Measurements from ENCODE around the gene NBAS. TPM values are rescaled to one million over a fixed set of nuclear protein-coding genes. Genes with fewer than 3 reads are reported as not detected.

NBAS gene
- total RNA-seq, 1 experiment from 2014 or later: 32.5 TPM

- H3K4ac ChIP-seq (ENCODE audit: low read depth, low read length): no peak overlapping the region
- H2BK15ac ChIP-seq (ENCODE audit: low read depth, low read length): no peak overlapping the region
- H4K20me1 ChIP-seq (ENCODE audit: control insufficient read depth, insufficient read depth, insufficient read length): no peaks in the 10 kb centered on the region
- no peak overlapping the region for H2BK120ac ChIP-seq (ENCODE audit: low read depth, low read length, poor library complexity, severe bottlenecking)
- no peak overlapping the region for H2BK5ac ChIP-seq (ENCODE audit: insufficient read length, low read length)
- H3K36me3 Mint-ChIP-seq (ENCODE audit: insufficient read depth in 1 of 3, low read depth in 3 of 3): peaks cover 0 to 2% (median 0%) of the 10 kb centered on the region in 3 experiments; a peak in 1 of 7 replicates
- H3K27me3 Mint-ChIP-seq (ENCODE audit: low read depth): no peaks in the 10 kb centered on the region
- H3K23ac ChIP-seq (ENCODE audit: insufficient read length, low read depth, low read length): no peak overlapping the region
- H3K4me3 Mint-ChIP-seq: no peak overlapping the region
- H3K14ac ChIP-seq (ENCODE audit: insufficient read depth, low read length): no peak overlapping the region
- WGBS (ENCODE audit: extremely low coverage, insufficient read length, low lambda C conversion rate): no CpG with 5 or more reads among the region's 3 CpGs
- peaks cover 9 to 11% of the 10 kb centered on the region in 2 experiments for H3K4me1 Mint-ChIP-seq
- H2BK12ac ChIP-seq (ENCODE audit: insufficient read length, low read depth, low read length): no peak overlapping the region
- no peak overlapping the region for H3K9ac ChIP-seq (ENCODE audit: extremely low read depth, insufficient read length, low read length)
- no peak overlapping the region for H2AK5ac ChIP-seq (ENCODE audit: insufficient read length, low read length)
- DNase-seq: no peak
- no peaks in the 10 kb centered on the region for H3K23me2 ChIP-seq (ENCODE audit: insufficient read length, low read depth, low read length, poor library complexity, severe bottlenecking)
- H2AFZ ChIP-seq (ENCODE audit: low read length): no peak overlapping the region
- no peaks in the 10 kb centered on the region for H3K79me2 ChIP-seq (ENCODE audit: insufficient read depth, low read length)
- no peak for TF ChIP-seq CTCF (conservative IDR thresholded peaks at IDR 0.05)
- H3T11ph ChIP-seq (ENCODE audit: low read length): no peak overlapping the region
- H3K56ac ChIP-seq (ENCODE audit: insufficient read length, low read depth, low read length): no peak overlapping the region
- H3K27me3 ChIP-seq (ENCODE audit: insufficient read depth, low read length): no peaks in the 10 kb centered on the region
- H2BK20ac ChIP-seq (ENCODE audit: low read depth, low read length, poor library complexity, severe bottlenecking): no peak overlapping the region
- no peak overlapping the region for H4K8ac ChIP-seq (replicated peaks; ENCODE audit: insufficient read length, low read depth, low read length)
- no peak overlapping the region for H4K91ac ChIP-seq (ENCODE audit: insufficient read length, low read depth, low read length)
- H3K27ac Mint-ChIP-seq: no peak overlapping the region
- H3K9me3 Mint-ChIP-seq: no peaks in the 10 kb centered on the region; a peak in 2 of 5 replicates
- H3K4me2 ChIP-seq (ENCODE audit: insufficient read depth, insufficient read length, low read length): no peak overlapping the region
- peaks cover 4% of the 10 kb centered on the region; the same call in 1 of the 2 replicates for H3K4me1 ChIP-seq (ENCODE audit: insufficient read depth, low read length)
- H4K5ac ChIP-seq (ENCODE audit: insufficient read length, low read depth, low read length): no peak overlapping the region
- H3K79me1 ChIP-seq (ENCODE audit: insufficient read depth, low read depth, low read length, poor library complexity, severe bottlenecking): peaks cover 3% of the 10 kb centered on the region
- no peaks in the 10 kb centered on the region for H3K9me3 ChIP-seq (ENCODE audit: control insufficient read depth, low read depth, low read length)
- no peak overlapping the region for H3K27ac ChIP-seq (ENCODE audit: insufficient read length, low read depth, low read length)
- H3K18ac ChIP-seq (ENCODE audit: insufficient read length, low read depth, low read length): no peak overlapping the region
Observed at GRCh38 chr2:15242936-15243461, 318.1 kb downstream of the NBAS start.
